Measurements from ENCODE around the gene MOGAT2. TPM values are rescaled to one million over a fixed set of nuclear protein-coding genes. Genes with fewer than 3 reads are reported as not detected.

Gene MOGAT2
- total and polyA plus RNA-seq, 2 of the 4 experiments (the other 2 are of a cell fraction), result not detected

GRCh38 chr11:75719340-75720239, 2.0 kb downstream of the MOGAT2 start (continued):
- no peak for TF ChIP-seq RCOR1 (IDR thresholded peaks at IDR 0.05; ENCODE audit: insufficient replicate concordance, low read length)
- TF ChIP-seq RAD21 (IDR thresholded peaks at IDR 0.05; ENCODE audit: low read length), result no peak
- no peak for TF ChIP-seq BHLHE40 (IDR thresholded peaks at IDR 0.05; ENCODE audit: low read depth, low read length)
- TF ChIP-seq SMC3 (IDR thresholded peaks at IDR 0.05; ENCODE audit: low read depth, low read length), result no peak

GRCh38 chr11:75720639-75721038, 3.0 kb downstream of the MOGAT2 start:
- Histone ChIP-seq H3K4me2 (ENCODE audit: low read depth, low read length) (no peak overlapping the region), H3K27ac (ENCODE audit: insufficient read depth, low read length) (no peak overlapping the region), H2AK5ac (ENCODE audit: low read depth, low read length) (no peak overlapping the region), H2BK20ac (ENCODE audit: low read depth, low read length) (no peak overlapping the region), H3K56ac (ENCODE audit: extremely low read depth, insufficient read depth, low read length) (no peak overlapping the region), H4K5ac (ENCODE audit: low read depth, low read length) (no peak overlapping the region), H3K36me3 (ENCODE audit: control insufficient read depth, insufficient read depth, low read length) (no peaks in the 10 kb centered on the region), H3K18ac (ENCODE audit: low read depth, low read length) (no peak overlapping the region), H3K4me3 (ENCODE audit: insufficient read depth, low read depth, low read length) (no peak overlapping the region), H2BK120ac (ENCODE audit: low read depth, low read length) (no peak overlapping the region), H2AFZ (replicated peaks; ENCODE audit: low read length, poor library complexity) (no peak overlapping the region), H3K79me1 (ENCODE audit: low read depth in 1 of 2, low read length in 2 of 2) (no peaks in the 10 kb centered on the region), H4K8ac (ENCODE audit: low read depth in 2 of 2, low read length in 2 of 2) (no peak overlapping the region), H3K27me3 (ENCODE audit: control insufficient read depth, insufficient read depth, low read length) (peaks cover 43% of the 10 kb centered on the region), H2BK15ac (ENCODE audit: low read depth, low read length) (no peak overlapping the region), H4K20me1 (ENCODE audit: insufficient read depth, low read length) (no peaks in the 10 kb centered on the region; the same call in 1 of the 2 replicates), H3K23ac (ENCODE audit: low read depth, low read length) (no peak overlapping the region), H2AK9ac (replicated peaks; ENCODE audit: low read depth, low read length, poor library complexity) (no peak overlapping the region), H4K91ac (ENCODE audit: insufficient read depth, low read depth, low read length) (no peak overlapping the region), H3K4ac (ENCODE audit: low read depth, low read length) (no peak overlapping the region), H3K4me1 (ENCODE audit: control insufficient read depth, insufficient read depth, low read length) (no peaks in the 10 kb centered on the region), H2BK5ac (ENCODE audit: low read depth, low read length, poor library complexity, severe bottlenecking) (no peak overlapping the region), H3K9me1 (ENCODE audit: insufficient read depth, low read length) (no peaks in the 10 kb centered on the region), H3K14ac (replicated peaks; ENCODE audit: low read depth, low read length) (no peak overlapping the region), H3K9me3 (ENCODE audit: control insufficient read depth, insufficient read depth, low read length) (no peaks in the 10 kb centered on the region), H3K9ac (ENCODE audit: low read depth, low read length) (no peak overlapping the region)
- dilution Hi-C loops (cut with HindIII; ENCODE audit: low sequenced_read_pairs, unreplicated experiment) (no loop called here), intact Hi-C loops (cut with micrococcal nuclease) (no loop called here), in situ Hi-C loops (cut with MboI; ENCODE audit: low sequenced_read_pairs) (no loop called here)
- TF ChIP-seq FOS (IDR thresholded peaks at IDR 0.05; ENCODE audit: low read depth, low read length) (no peak), RFX5 (IDR thresholded peaks at IDR 0.05; ENCODE audit: low read depth, low read length) (no peak), MAZ (IDR thresholded peaks at IDR 0.05; ENCODE audit: borderline replicate concordance, low read depth, low read length) (no peak), NFE2L2 (IDR thresholded peaks at IDR 0.05; ENCODE audit: low read depth, low read length) (no peak), MXI1 (IDR thresholded peaks at IDR 0.05; ENCODE audit: borderline replicate concordance, low read depth, low read length) (no peak), USF2 (IDR thresholded peaks at IDR 0.05; ENCODE audit: low read depth, low read length) (no peak)
- 92% methylated on average over 2 of the region's 6 CpGs; no CpG with 5 or more reads in 1 of the 2 experiments for WGBS, 2 experiments (ENCODE audit: extremely low coverage in 2 of 2, insufficient read length in 1 of 2)
- POLR2A ChIA-PET (ENCODE audit: unreplicated experiment), result no interaction called here
- DNase-seq (no peak), ATAC-seq (ENCODE audit: low read depth) (no peak)
- CTCF ChIA-PET, result no interaction called here
- BruUV-seq (replicated peaks), result no TSS peak
